ENCODE data around the gene RALA.
"Not testable (repeated sequence)": the region's sequence is repeated elsewhere in the genome, so short reads cannot be mapped to it uniquely, and the experiment has no call there.

The RALA gene

GRCh38 chr7:39733881-39734632, 110.7 kb downstream of the RALA start:
- DNase-seq: peak; percentile 13

- no peak for DNase-seq
These were observed 111.2 kb downstream of the RALA start for GRCh38 chr7:39734633-39735004.

- DNase-seq: no peak
These were observed 112.5 kb downstream of the RALA start for GRCh38 chr7:39735903-39736302.

GRCh38 chr7:39741942-39742623, 118.7 kb downstream of the RALA start:
- peak; percentile 54 for DNase-seq

DNA sequence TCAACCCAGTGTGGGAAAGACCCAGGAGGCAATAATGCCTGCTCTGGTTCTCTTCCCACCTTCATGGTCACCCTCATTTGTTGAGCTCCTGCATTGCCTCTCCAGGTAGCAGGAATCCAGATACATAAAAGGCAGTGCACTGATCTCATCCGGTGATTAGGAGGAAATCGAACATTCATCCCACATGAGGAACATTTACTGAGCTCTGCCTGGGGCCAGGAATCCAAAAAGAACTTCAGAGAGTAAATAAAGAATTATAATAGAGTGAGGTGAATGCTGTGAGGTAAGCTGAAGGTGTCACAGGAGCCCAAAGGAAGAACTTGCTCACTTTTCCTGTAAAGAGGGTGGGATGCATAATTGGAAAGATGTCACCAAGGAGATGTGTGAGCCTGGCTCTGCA, 121.2 kb downstream of the RALA start:
- no peak for DNase-seq

DNA sequence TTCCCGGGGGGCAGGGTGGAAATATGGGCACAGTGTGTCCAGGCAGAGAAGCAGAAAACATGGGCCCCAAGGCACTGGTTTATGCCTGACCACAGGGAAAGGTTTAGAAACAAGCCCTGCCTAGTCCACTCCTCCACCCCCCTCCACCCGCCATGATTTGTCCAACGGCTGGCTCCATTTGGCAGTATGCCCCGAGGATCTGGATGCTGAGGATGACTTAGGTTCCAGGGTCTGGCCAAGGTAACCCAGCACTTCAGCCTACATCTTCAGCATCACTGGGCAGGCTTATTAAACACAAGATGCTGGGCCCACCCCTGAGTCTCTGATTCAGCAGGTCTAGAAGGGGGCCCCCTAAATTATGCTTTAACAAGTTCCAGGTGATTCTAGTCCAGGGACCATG, 121.9 kb downstream of the RALA start:
- no peak for DNase-seq

DNA sequence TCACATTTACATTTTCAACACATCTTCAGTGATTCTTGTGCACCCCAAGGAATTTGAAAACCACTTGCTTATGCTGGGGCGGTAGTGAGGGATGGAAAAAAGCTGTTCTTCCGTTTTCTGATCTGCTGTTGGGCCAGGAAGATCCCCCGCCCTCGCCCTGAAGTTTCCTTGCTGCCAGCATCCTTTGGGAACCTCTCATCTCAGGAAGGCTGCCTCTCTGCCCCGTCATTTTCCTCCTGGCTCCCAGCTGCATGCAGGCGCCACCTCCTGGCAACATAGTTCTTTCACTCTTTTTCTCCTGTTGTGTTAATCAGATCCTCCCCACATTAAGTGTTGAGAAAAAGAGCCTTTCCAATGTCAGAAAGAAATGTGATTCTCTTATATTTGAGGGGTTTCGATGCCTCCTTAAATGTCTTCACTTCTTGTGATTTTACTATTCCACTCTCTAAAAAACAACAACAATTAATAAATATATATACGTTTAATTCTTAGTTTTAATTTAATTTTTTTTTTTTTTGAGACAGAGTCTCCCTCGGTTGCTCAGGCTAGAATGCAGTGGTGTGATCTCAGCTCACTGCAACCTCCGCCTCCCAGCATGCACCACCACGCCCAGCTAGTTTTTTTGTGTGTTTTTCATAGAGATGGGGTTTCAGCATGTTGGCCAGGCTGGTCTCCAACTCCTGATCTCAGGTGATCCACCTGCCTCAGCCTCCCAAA, 122.9 kb downstream of the RALA start:
- DNase-seq: peak; percentile 62

DNA sequence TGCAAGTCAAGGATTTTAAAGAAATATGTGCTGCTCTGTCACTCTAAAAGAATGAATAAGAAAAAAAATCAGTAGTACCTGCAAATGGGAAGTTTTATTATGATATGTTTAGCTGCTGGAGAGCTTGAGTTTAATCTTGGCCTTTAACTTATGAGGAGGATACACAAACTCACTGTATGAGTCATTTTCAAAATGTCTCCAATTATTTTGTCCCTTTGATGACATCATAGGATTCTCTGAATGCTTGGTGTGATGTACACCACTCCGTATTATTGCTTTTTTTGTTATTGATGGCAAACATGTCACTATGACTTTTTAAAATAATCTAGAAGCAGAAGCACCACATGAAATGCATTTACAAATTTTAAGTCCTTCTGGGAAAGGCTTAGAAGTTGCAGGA, 125.8 kb downstream of the RALA start:
- DNase-seq: no peak

- no peak for DNase-seq
These were observed 126.3 kb downstream of the RALA start for GRCh38 chr7:39749717-39750116.

DNA sequence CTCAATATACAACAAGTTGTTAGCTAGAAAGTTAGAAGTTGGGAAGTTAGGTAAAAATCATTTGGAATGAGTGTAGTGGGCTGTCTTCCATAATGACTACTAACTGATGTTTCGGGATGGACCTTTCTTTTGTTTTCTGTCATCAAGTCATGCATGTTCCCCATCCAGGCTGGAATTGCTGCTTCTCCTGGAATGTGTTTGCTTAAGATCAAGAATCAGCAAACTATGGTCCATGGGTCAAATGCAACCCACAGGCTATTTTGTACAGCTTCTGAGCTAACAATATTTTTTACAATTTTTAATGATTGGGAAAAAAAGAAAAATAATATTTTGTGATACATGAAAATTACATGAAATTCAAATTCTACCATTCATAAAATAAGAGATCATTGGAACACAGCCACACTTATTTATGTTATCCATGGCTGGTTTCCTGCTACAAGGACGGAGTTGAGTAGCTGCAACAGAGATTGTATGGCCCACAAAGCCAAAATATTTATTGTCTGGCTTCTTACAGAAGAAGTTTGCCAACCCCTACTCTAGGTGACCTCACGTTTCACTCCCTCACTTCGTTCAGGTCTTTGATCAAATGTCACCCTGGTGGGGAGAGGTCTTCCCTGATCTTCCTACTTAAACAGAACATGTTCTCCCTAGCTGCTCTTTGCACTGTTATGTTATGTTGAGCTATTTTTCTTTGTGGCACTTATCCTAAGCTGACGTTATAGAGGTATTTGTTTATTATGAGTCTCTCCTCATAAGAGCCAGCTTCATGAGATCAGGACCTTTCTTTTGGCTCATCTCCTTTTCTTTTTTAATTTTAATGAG, 127.1 kb downstream of the RALA start:
- DNase-seq: no peak

GRCh38 chr7:39753237-39753636, 129.9 kb downstream of the RALA start:
- not testable (repeated sequence) for DNase-seq

- no peak for DNase-seq
These were observed 130.5 kb downstream of the RALA start for GRCh38 chr7:39753823-39754325.

DNA sequence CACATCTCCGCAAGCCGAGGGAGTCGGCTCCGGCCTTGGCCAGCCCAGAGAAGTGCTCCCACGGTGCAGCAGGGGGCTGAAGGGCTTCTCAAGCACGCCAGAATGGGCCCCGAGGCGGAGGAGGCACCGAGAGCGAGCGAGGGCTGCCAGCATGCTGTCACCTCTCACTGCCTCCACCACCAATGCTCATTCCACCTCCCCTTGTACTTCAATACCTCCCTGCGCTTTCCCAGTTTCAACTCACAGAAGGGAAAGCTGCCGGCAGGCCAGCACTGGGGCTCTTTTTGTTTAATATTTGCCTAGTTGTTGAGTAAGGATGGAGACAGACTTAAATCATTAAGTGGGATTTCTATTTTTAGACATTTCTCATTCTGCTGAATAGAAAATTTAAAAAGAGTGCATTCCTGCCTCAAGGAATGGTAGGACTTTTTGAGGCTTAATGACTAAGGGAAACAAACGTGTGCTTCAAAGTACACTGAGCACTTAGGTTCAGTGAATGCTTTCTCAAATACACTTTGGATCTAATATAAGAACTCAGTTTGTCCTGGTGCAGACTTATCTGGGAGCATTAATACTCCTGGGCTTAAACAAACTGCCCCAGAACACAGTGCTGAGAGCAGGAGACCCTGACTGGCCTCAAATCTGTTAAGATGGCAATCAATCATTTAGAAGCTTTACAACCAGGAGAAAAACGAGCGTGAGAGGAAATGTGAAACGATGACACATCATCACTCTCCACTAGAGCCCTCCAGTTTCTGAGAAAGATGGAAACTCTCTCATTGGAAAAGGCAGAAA, 131.2 kb downstream of the RALA start:
- no peak for DNase-seq

DNA sequence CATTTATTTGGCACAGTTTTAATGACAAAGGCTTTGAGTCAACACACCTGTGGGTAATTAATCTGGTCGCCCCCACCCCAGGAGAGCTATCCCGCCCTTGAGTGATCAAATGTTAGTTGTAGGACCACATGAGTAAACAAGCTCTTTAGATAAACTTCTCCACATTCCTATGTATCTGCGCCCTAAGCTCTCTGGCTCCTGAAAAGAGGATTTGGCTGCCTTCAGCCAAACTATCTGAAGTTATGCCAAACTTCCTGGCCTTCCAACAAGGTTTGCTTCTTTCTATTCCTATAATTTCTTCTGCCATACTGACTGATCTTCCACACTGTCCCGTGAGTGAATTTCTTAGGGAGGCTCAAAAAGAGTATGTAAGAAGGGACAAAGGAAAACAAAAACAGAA, 134.2 kb downstream of the RALA start:
- no peak for DNase-seq
